Stromal cell of bone marrow (primary cell): ENCODE measurements around the gene SF3A1.
"Not testable (repeated sequence)": the region's sequence is repeated elsewhere in the genome, so short reads cannot be mapped to it uniquely, and the experiment has no call there.

Experiments used
- DNase-seq: peaks from one replicate; pipeline ENCODE4 v3.0.0-alpha.2; 2012; ENCODE audit warnings: low read depth

Gene SF3A1

GRCh38 chr22:30351226-30351625 lies 5.5 kb downstream of the SF3A1 start:
- no peak for DNase-seq

- no peak for DNase-seq
Measured at GRCh38 chr22:30348809-30349208, 7.9 kb downstream of the SF3A1 start.

- DNase-seq, result no peak
Measured at GRCh38 chr22:30348404-30348803, 8.3 kb downstream of the SF3A1 start.

GRCh38 chr22:30347255-30347892 lies 9.3 kb downstream of the SF3A1 start:
- no peak for DNase-seq

- DNase-seq, result no peak
Measured at GRCh38 chr22:30344447-30345200, 12.1 kb downstream of the SF3A1 start.

GRCh38 chr22:30340911-30341685 lies 15.6 kb downstream of the SF3A1 start:
- DNase-seq, result no peak

GRCh38 chr22:30338802-30339201 lies 17.9 kb downstream of the SF3A1 start:
- no peak for DNase-seq

- not testable (repeated sequence) for DNase-seq
Measured at GRCh38 chr22:30338341-30338740, 18.4 kb downstream of the SF3A1 start.

GRCh38 chr22:30337461-30337778 lies 19.3 kb downstream of the SF3A1 start:
- DNase-seq, result no peak

- DNase-seq, result no peak
Measured at GRCh38 chr22:30336752-30337460, 19.8 kb downstream of the SF3A1 start.

GRCh38 chr22:30335236-30335635 lies 21.5 kb downstream of the SF3A1 start:
- DNase-seq, result no peak

GRCh38 chr22:30334646-30335045 lies 22.0 kb downstream of the SF3A1 start:
- DNase-seq, result no peak

- no peak for DNase-seq
Measured at GRCh38 chr22:30333707-30334087, 23.0 kb downstream of the SF3A1 start.

- no peak for DNase-seq
Measured at GRCh38 chr22:30332994-30333706, 23.5 kb downstream of the SF3A1 start.

GRCh38 chr22:30332551-30332950 lies 24.1 kb downstream of the SF3A1 start:
- no peak for DNase-seq

- DNase-seq, result no peak
Measured at GRCh38 chr22:30328466-30329049, 28.1 kb downstream of the SF3A1 start.

GRCh38 chr22:30327864-30328345 lies 28.8 kb downstream of the SF3A1 start:
- DNase-seq, result no peak

GRCh38 chr22:30326706-30327362 lies 29.9 kb downstream of the SF3A1 start, which contains the start of gene TBC1D10A:
TBC1D10A (minus strand) TSS chr22:30326941; CDS start chr22:30326881, 60 bp downstream.
- peak; percentile 75 for DNase-seq

- DNase-seq, result no peak
Measured at GRCh38 chr22:30326255-30326705, 30.4 kb downstream of the SF3A1 start.

- no peak for DNase-seq
Measured at GRCh38 chr22:30325724-30326254, 30.9 kb downstream of the SF3A1 start.
